Natural killer cell (primary cell): ENCODE data around the gene SRRM4. TPM values are rescaled to one million over a fixed set of nuclear protein-coding genes. Genes with fewer than 3 reads are reported as not detected.
"Not testable (repeated sequence)": the region's sequence is repeated elsewhere in the genome, so short reads cannot be mapped to it uniquely, and the experiment has no call there.

Experiments used
- ATAC-seq, 3 donors: fragments of 150-1000 bp in 2 of 3; fragments of 200-7000 bp in 1 of 3; cut with Tn5 transposase; 1 replicate in 1 of 3; 2 replicates in 2 of 3; pipeline ENCODE4 v1.10.0; 2021; ENCODE audit warnings: mild to moderate bottlenecking in 2 of 3, moderate library complexity in 2 of 3
- DNase-seq, 2 donors: peaks; one replicate each; pipeline versions ENCODE4 v3.0.0 to v3.0.0-alpha.2; 2013 to 2021; ENCODE audit warnings: mixed read lengths in 1 of 2
- H3K27ac ChIP-seq: one replicate; pipeline ENCODE4 v1.5.1; 2013; ENCODE audit warnings: mild to moderate bottlenecking, low read length
- H3K27me3 ChIP-seq: one replicate; pipeline ENCODE4 v1.6.1; 2013; ENCODE audit warnings: low read length; ENCODE audit not compliant: control insufficient read depth, insufficient read depth
- H3K36me3 ChIP-seq: one replicate; pipeline ENCODE4 v1.6.1; 2013; ENCODE audit warnings: low read length; ENCODE audit not compliant: control insufficient read depth, insufficient read depth
- H3K4me1 ChIP-seq: one replicate; pipeline ENCODE4 v1.6.1; 2013; ENCODE audit warnings: low read length; ENCODE audit not compliant: control insufficient read depth, insufficient read depth
- H3K4me3 ChIP-seq: one replicate; pipeline ENCODE4 v1.5.1; 2013; ENCODE audit warnings: low read length
- H3K9me3 ChIP-seq: one replicate; pipeline ENCODE4 v1.6.1; 2013; ENCODE audit warnings: low read length; ENCODE audit not compliant: control insufficient read depth, insufficient read depth
- H3K27ac Mint-ChIP-seq, 2 donors: one replicate each; pipeline ENCODE4 v1.8.0; 2022; ENCODE audit warnings: mild to moderate bottlenecking in 2 of 2, mixed read lengths in 2 of 2, moderate library complexity in 1 of 2
- H3K27me3 Mint-ChIP-seq, 2 donors: one replicate each; pipeline ENCODE4 v1.8.0; 2022; ENCODE audit warnings: low read depth in 2 of 2, mixed read lengths in 2 of 2
- H3K36me3 Mint-ChIP-seq: one replicate; pipeline ENCODE4 v1.8.0; 2022; ENCODE audit warnings: mixed read lengths
- H3K4me1 Mint-ChIP-seq, 2 donors: one replicate each; pipeline ENCODE4 v1.8.0; 2022; ENCODE audit warnings: mixed read lengths in 2 of 2
- H3K4me3 Mint-ChIP-seq: one replicate; pipeline ENCODE4 v1.8.0; 2022; ENCODE audit warnings: mild to moderate bottlenecking, moderate library complexity, mixed read lengths
- H3K9me3 Mint-ChIP-seq, 2 donors: one replicate each; pipeline ENCODE4 v1.8.0; 2022; ENCODE audit warnings: mixed read lengths in 2 of 2
- CTCF ChIP-seq: fragments of 200-600 bp; IDR thresholded peaks from one replicate; pipeline ENCODE4 v1.8.0; 2022; ENCODE audit warnings: antibody characterized with exemption
- WGBS: methylation state at CpG from one replicate; pipeline ENCODE4 v1.1.7; 2013; ENCODE audit warnings: missing lambda C conversion rate; ENCODE audit not compliant: insufficient coverage; 5-methylcytosine and 5-hydroxymethylcytosine counted together
- intact Hi-C: fragments of 100-400 bp; cut with micrococcal nuclease; formaldehyde crosslinking; loops from one replicate; pipeline ENCODE4 v1.14.2; 2022
- total RNA-seq, 4 donors: library from RNA; stranded (reverse); fragments of 120-200 nt in 1 of 4; gene quantifications; one replicate each; pipeline versions ENCODE4 v1.2.3 to v1.2.4, GENCODE V29; 2013 to 2022

Gene SRRM4
- total RNA-seq, 3 donors from 2014 or later (not counting 1 experiment from before 2014, with no cell fraction given) = not detected

GRCh38 chr12:119096429-119097202 is 115.3 kb downstream of the SRRM4 start:
- Mint-ChIP-seq H3K4me1 (no peaks in the 10 kb centered on the region), H3K36me3 (no peaks in the 10 kb centered on the region), H3K9me3 (peaks cover 6 to 8% of the 10 kb centered on the region in 2 donors), H3K4me3 (no peak overlapping the region), H3K27ac (no peak overlapping the region), H3K27me3 (peaks cover 8 to 13% of the 10 kb centered on the region in 2 donors)
- H3K4me1 ChIP-seq = no peaks in the 10 kb centered on the region
- H3K27me3 ChIP-seq = no peaks in the 10 kb centered on the region
- intact Hi-C loops = no loop called here
- H3K9me3 ChIP-seq = no peaks in the 10 kb centered on the region
- no peaks in the 10 kb centered on the region for H3K36me3 ChIP-seq
- H3K4me3 ChIP-seq = no peak overlapping the region
- no peak overlapping the region for H3K27ac ChIP-seq
- TF ChIP-seq CTCF = no peak
- ATAC-seq (no peak), DNase-seq (no peak)
- 44% methylated on average over 11 of the region's 11 CpGs for WGBS

DNA sequence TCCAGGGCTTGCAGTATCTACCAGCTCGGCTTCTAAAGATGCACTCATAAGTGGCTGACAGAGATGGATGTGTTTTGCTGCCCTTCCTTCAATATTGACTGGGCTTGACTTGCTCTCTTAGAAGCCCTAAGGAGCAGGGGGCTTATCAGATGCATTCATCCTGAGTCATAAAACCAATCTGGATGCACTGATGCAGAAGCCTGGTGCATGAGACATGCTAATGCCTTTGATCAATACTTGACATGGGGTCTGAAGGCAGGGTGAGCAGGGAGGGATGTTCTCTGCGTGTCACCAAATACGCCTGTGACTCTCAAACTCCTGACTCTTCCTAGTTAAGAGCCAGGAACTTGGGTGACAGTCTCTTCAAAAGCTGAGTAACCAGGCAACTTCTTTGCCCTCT is 119.6 kb downstream of the SRRM4 start:
- Histone ChIP-seq H3K27me3 (no peaks in the 10 kb centered on the region), H3K4me3 (no peak overlapping the region), H3K36me3 (no peaks in the 10 kb centered on the region), H3K27ac (no peak overlapping the region), H3K4me1 (no peaks in the 10 kb centered on the region), H3K9me3 (no peaks in the 10 kb centered on the region)
- no peak overlapping the region for H3K4me3 Mint-ChIP-seq
- TF ChIP-seq CTCF = no peak
- ATAC-seq = no peak
- no peaks in the 10 kb centered on the region for H3K36me3 Mint-ChIP-seq
- H3K4me1 Mint-ChIP-seq = no peaks in the 10 kb centered on the region
- intact Hi-C loops = no loop called here
- no peak for DNase-seq
- peaks cover 0 to 4% of the 10 kb centered on the region in 2 donors for H3K27me3 Mint-ChIP-seq
- H3K9me3 Mint-ChIP-seq = peaks cover 3 to 8% of the 10 kb centered on the region in 2 donors
- H3K27ac Mint-ChIP-seq = no peak overlapping the region
- 72% methylated on average over 3 of the region's 3 CpGs for WGBS

DNA sequence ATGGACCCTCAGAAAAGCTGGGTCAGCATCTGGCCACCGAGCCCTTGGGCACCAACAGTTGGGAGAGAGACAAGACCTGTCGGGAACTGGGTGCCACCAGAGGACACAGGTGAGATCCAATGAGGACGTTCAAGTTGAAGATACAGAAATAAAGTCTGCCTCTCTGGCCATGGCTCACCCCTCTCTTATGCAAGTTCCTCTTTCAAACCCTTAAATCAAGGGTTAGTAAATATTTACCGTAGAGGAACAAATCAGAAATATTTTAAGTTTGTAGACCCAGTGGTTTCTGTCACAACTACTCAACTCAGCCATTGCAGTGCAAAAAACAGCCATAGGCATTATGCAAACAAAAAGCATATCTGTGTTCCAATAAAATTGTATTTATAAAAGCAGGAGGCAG is 120.9 kb downstream of the SRRM4 start:
- Mint-ChIP-seq H3K36me3 (no peaks in the 10 kb centered on the region), H3K27ac (no peak overlapping the region), H3K4me3 (no peak overlapping the region), H3K9me3 (peaks cover 3 to 8% of the 10 kb centered on the region in 2 donors), H3K4me1 (no peaks in the 10 kb centered on the region), H3K27me3 (peaks cover 0 to 4% of the 10 kb centered on the region in 2 donors)
- no peaks in the 10 kb centered on the region for H3K9me3 ChIP-seq
- no peak overlapping the region for H3K27ac ChIP-seq
- H3K4me3 ChIP-seq = no peak overlapping the region
- WGBS = 48% methylated on average over 4 of the region's 4 CpGs
- no peaks in the 10 kb centered on the region for H3K27me3 ChIP-seq
- intact Hi-C loops = no loop called here
- DNase-seq (no peak), ATAC-seq (no peak)
- no peaks in the 10 kb centered on the region for H3K4me1 ChIP-seq
- H3K36me3 ChIP-seq = no peaks in the 10 kb centered on the region
- no peak for TF ChIP-seq CTCF

GRCh38 chr12:119102714-119103113 is 121.4 kb downstream of the SRRM4 start:
- no peak for ATAC-seq
- 88% methylated on average over 1 of the region's 1 CpG for WGBS

GRCh38 chr12:119104969-119105368 is 123.6 kb downstream of the SRRM4 start:
- H3K27ac Mint-ChIP-seq, H3K9me3 Mint-ChIP-seq, H3K9me3 ChIP-seq, H3K4me3 Mint-ChIP-seq, H3K27me3 Mint-ChIP-seq, DNase-seq, H3K36me3 Mint-ChIP-seq, ATAC-seq, H3K27ac ChIP-seq, H3K4me1 Mint-ChIP-seq, H3K4me1 ChIP-seq, H3K27me3 ChIP-seq, H3K4me3 ChIP-seq, H3K36me3 ChIP-seq, intact Hi-C loops: not testable (repeated sequence)
- 63% methylated on average over 2 of the region's 4 CpGs for WGBS

More at GRCh38 chr12:119102714-119103113, 121.4 kb downstream of the SRRM4 start:
- H3K36me3 Mint-ChIP-seq = no peaks in the 10 kb centered on the region
- intact Hi-C loops = no loop called here
- H3K9me3 Mint-ChIP-seq = peaks cover under 1 to 6% of the 10 kb centered on the region in 2 donors
- H3K27me3 Mint-ChIP-seq = peaks cover 0 to 4% of the 10 kb centered on the region in 2 donors
- no peak overlapping the region for H3K27ac Mint-ChIP-seq
- no peak for DNase-seq
- Histone ChIP-seq H3K4me1 (no peaks in the 10 kb centered on the region), H3K4me3 (no peak overlapping the region), H3K27ac (no peak overlapping the region), H3K36me3 (no peaks in the 10 kb centered on the region), H3K27me3 (no peaks in the 10 kb centered on the region), H3K9me3 (no peaks in the 10 kb centered on the region)
- H3K4me3 Mint-ChIP-seq = no peak overlapping the region
- no peak for TF ChIP-seq CTCF
- H3K4me1 Mint-ChIP-seq = no peaks in the 10 kb centered on the region
